A673 (cell line): Measurements from ENCODE around the gene HAUS7. TPM values are rescaled to one million over a fixed set of nuclear protein-coding genes. Genes with fewer than 3 reads are reported as not detected.

Experiments used
- BruUV-seq: library from RNA; stranded (reverse); fragments of 400-500 nt; replicated peaks from 2 replicates; lab custom pipeline; 2021; lab: Mats Ljungman, UMichigan
- CTCF ChIA-PET: fragments of 300-600 bp; sonication (Branson Sonifier 250); formaldehyde crosslinking; loops from one replicate; lab custom pipeline; 2022; ENCODE audit warnings: antibody characterized with exemption; lab: Charles Lee
- POLR2A ChIA-PET: fragments of 300-600 bp; sonication (Branson Sonifier 250); formaldehyde crosslinking; loops from one replicate; lab custom pipeline; 2022; ENCODE audit warnings: antibody characterized with exemption; ENCODE audit not compliant: low non-redundant PET; lab: Charles Lee
- DNase-seq: peaks from one replicate; pipeline ENCODE4 v3.0.0-alpha.2; 2015; ENCODE audit warnings: low spot score
- H3K27ac ChIP-seq: fragments of 200-600 bp; sonication (generic); 2 replicates; pipeline ENCODE4 v1.5.1; 2016; ENCODE audit warnings: mixed run types, low read depth, mild to moderate bottlenecking, mixed read lengths, antibody characterized with exemption, low read length; ENCODE audit not compliant: poor library complexity, severe bottlenecking
- H3K27me3 ChIP-seq: fragments of 200-600 bp; sonication (generic); replicated peaks from 2 replicates; pipeline ENCODE4 v1.6.1; 2017; ENCODE audit warnings: mixed run types, low read depth, mild to moderate bottlenecking, mixed read lengths, antibody characterized with exemption, low read length; ENCODE audit not compliant: insufficient read depth, poor library complexity
- H3K36me3 ChIP-seq: fragments of 200-600 bp; sonication (generic); 2 replicates; pipeline ENCODE4 v1.6.1; 2016; ENCODE audit warnings: mixed run types, mild to moderate bottlenecking, mixed read lengths, antibody characterized with exemption, low read length; ENCODE audit not compliant: insufficient read depth, poor library complexity, severe bottlenecking
- H3K4me1 ChIP-seq: fragments of 200-600 bp; sonication (generic); 2 replicates; pipeline ENCODE4 v1.6.1; 2017; ENCODE audit warnings: mixed run types, mild to moderate bottlenecking, mixed read lengths, antibody characterized with exemption, low read length; ENCODE audit not compliant: insufficient read depth, poor library complexity, severe bottlenecking
- H3K4me3 ChIP-seq: fragments of 200-600 bp; sonication (generic); 2 replicates; pipeline ENCODE4 v1.5.1; 2016; ENCODE audit warnings: low read depth, mixed run types, mild to moderate bottlenecking, mixed read lengths, low read length; ENCODE audit not compliant: poor library complexity, severe bottlenecking
- H3K9me3 ChIP-seq: fragments of 200-600 bp; sonication (generic); 2 replicates; pipeline ENCODE4 v1.6.1; 2016; ENCODE audit warnings: mixed run types, low read depth, mild to moderate bottlenecking, mixed read lengths, antibody characterized with exemption, low read length; ENCODE audit not compliant: poor library complexity, severe bottlenecking
- CTCF ChIP-seq: fragments of 300-800, 200-600 bp; sonication (generic); conservative IDR thresholded peaks from 2 replicates; pipeline ENCODE4 v1.5.1; 2017; ENCODE audit warnings: low read depth, mild to moderate bottlenecking, antibody characterized with exemption, low read length, moderate library complexity, mixed read lengths
- EZH2 ChIP-seq: fragments of 200-600 bp; sonication (generic); IDR thresholded peaks from 2 replicates; pipeline ENCODE4 v1.6.1; 2017; ENCODE audit warnings: borderline replicate concordance, low read depth, mild to moderate bottlenecking, mixed read lengths, antibody characterized with exemption, low read length; ENCODE audit not compliant: poor library complexity, severe bottlenecking
- intact Hi-C: fragments of 100-400 bp; cut with micrococcal nuclease; formaldehyde crosslinking; loops from one replicate; pipeline ENCODE4 v1.10.0; 2022; ENCODE audit not compliant: unreplicated experiment
- total RNA-seq: library from RNA; stranded (reverse); gene quantifications from 2 replicates; pipeline ENCODE4 v1.2.3, GENCODE V29; 2021

Gene HAUS7
- total RNA-seq, 1 experiment from 2014 or later = 75.3 TPM

- intact Hi-C loops = no loop called here
- BruUV-seq = no TSS peak
Measured at GRCh38 chrX:153515435-153515834, 45.1 kb upstream of the HAUS7 start.

GRCh38 chrX:153514259-153514658, 43.9 kb upstream of the HAUS7 start:
- Histone ChIP-seq H3K27ac (no peak overlapping the region), H3K9me3 (no peaks in the 10 kb centered on the region), H3K4me1 (no peaks in the 10 kb centered on the region), H3K36me3 (no peaks in the 10 kb centered on the region), H3K4me3 (no peak overlapping the region), H3K27me3 (peaks cover 14% of the 10 kb centered on the region)
- ChIA-PET POLR2A (no interaction called here), CTCF (no interaction called here)
- intact Hi-C loops = no loop called here
- DNase-seq = no peak
- BruUV-seq = no TSS peak
- TF ChIP-seq EZH2 (no peak), CTCF (no peak)

More at GRCh38 chrX:153515435-153515834, 45.1 kb upstream of the HAUS7 start:
- no peak for DNase-seq
- TF ChIP-seq CTCF = no peak
- no peak for TF ChIP-seq EZH2
- Histone ChIP-seq H3K4me3 (no peak overlapping the region), H3K9me3 (no peaks in the 10 kb centered on the region), H3K27ac (no peak overlapping the region), H3K4me1 (no peaks in the 10 kb centered on the region), H3K27me3 (peaks cover 14% of the 10 kb centered on the region), H3K36me3 (no peaks in the 10 kb centered on the region)
- ChIA-PET CTCF (no interaction called here), POLR2A (no interaction called here)

DNA sequence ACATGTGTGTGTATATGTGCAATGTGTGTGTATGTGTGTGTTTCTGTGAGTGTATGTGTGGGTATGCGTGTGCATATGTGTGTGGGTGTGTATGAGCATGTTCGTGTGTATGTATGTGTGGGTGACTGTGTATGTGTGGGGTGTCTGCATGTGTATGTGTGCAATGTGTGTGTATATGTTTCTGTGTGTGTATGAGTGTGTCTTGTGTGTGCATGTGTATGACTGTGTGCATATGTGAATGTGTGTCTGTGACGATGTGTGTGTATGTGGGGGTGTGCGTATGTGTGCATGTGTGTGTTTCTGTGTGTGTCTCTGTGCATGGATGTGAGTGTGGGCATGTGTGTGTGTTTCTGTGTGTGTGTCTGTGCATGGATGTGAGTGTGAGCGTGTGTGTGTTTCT, 42.9 kb upstream of the HAUS7 start:
- no peak overlapping the region for H3K4me3 ChIP-seq
- H3K9me3 ChIP-seq = no peaks in the 10 kb centered on the region
- POLR2A ChIA-PET = no interaction called here
- no peaks in the 10 kb centered on the region for H3K4me1 ChIP-seq
- no peak overlapping the region for H3K27ac ChIP-seq
- no TSS peak for BruUV-seq
- no peaks in the 10 kb centered on the region for H3K36me3 ChIP-seq
- intact Hi-C loops = no loop called here
- TF ChIP-seq CTCF (no peak), EZH2 (no peak)
- CTCF ChIA-PET = no interaction called here
- peaks cover 6% of the 10 kb centered on the region for H3K27me3 ChIP-seq
- no peak for DNase-seq
